Peyer's patch (tissue), 4 donors: Measurements from ENCODE around the gene AP3M1.

ENCODE experiments used
- POLR2A ChIP-seq, 2 donors: fragments of 450-650 bp; IDR thresholded peaks; one replicate each; pipeline ENCODE4 v1.5.1; 2017; ENCODE audit warnings: antibody characterized with exemption in 2 of 2, mild to moderate bottlenecking in 2 of 2, moderate library complexity in 2 of 2
- TF ChIP-seq, protein P1 (sequence below), 6 experiments: fragments of 450-650 bp in 4 of 6; fragments of 200-600 bp in 2 of 6; sonication (generic) in 1 of 6; IDR thresholded peaks; one replicate each; pipeline ENCODE4 v1.5.1; 2017 to 2019; ENCODE audit warnings: antibody characterized with exemption in 6 of 6, mild to moderate bottlenecking in 3 of 6, moderate library complexity in 1 of 6

GRCh38 chr10:74178042-74178791 is 27.6 kb upstream of the AP3M1 start:
- TF ChIP-seq, protein P1, sequence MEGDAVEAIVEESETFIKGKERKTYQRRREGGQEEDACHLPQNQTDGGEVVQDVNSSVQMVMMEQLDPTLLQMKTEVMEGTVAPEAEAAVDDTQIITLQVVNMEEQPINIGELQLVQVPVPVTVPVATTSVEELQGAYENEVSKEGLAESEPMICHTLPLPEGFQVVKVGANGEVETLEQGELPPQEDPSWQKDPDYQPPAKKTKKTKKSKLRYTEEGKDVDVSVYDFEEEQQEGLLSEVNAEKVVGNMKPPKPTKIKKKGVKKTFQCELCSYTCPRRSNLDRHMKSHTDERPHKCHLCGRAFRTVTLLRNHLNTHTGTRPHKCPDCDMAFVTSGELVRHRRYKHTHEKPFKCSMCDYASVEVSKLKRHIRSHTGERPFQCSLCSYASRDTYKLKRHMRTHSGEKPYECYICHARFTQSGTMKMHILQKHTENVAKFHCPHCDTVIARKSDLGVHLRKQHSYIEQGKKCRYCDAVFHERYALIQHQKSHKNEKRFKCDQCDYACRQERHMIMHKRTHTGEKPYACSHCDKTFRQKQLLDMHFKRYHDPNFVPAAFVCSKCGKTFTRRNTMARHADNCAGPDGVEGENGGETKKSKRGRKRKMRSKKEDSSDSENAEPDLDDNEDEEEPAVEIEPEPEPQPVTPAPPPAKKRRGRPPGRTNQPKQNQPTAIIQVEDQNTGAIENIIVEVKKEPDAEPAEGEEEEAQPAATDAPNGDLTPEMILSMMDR (IDR thresholded peaks at IDR 0.05), result no peak
- no peak for TF ChIP-seq POLR2A (IDR thresholded peaks at IDR 0.05)
